Endometrial microvascular endothelial cells (primary cell): Measurements from ENCODE around the gene LRP1. TPM values are rescaled to one million over a fixed set of nuclear protein-coding genes. Genes with fewer than 3 reads are reported as not detected.

ENCODE experiments used
- in situ Hi-C: cut with HindIII; loops from 2 replicates; pipeline ENCODE4 v1.10.0; 2017; ENCODE audit warnings: low sequenced_read_pairs, low pct_unique_long_range_greater_than_20kb; ENCODE audit errors: inconsistent ontology term
- total RNA-seq: library from RNA; depleted of rRNA; stranded (reverse); fragments of >200 nt; gene quantifications from one replicate; pipeline ENCODE4 v1.2.3, GENCODE V29; 2015; ENCODE audit errors: inconsistent ontology term

LRP1 gene
- total RNA-seq, 1 donor from 2014 or later = 3.1 TPM

DNA sequence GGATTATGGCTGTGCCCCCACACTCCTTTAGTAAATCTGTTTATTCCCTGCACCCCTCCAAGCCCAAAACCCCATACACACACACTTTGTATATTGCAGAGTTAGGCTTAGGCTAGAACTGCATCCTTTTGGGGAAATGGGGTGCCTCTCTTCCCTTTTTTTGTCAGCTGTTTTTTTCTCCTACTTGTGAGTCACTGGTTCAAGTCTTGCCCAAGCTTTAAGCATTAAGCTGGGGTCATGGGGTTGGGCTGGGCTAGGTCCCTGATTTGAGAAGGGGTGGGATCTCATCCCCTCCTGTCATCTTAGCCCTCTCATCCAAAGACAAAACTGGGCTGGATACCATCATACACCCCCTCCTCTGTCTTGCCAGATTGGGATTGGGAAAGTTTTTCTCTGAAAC, 1.6 kb downstream of the LRP1 start:
- in situ Hi-C loops = no loop called here

DNA sequence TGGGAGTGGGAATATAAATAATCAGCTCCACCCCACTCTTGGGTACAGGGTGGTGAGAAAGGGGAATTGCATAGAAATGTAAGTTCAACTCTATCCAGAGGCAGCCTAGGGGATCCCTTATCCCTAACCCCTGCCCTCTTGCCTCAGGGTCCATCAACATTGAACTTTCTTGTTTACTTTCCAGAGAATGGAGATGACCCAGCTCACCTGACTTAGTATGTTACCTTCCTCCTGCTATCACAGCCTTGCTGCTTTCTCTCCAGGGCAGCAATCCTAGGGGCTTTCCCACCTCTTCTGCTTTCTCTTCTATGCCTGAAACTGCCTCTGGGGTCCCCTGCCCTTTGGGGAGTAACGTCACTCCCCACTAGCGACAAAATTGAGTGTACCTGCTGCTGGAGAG, 2.7 kb downstream of the LRP1 start:
- in situ Hi-C loops = no loop called here

DNA sequence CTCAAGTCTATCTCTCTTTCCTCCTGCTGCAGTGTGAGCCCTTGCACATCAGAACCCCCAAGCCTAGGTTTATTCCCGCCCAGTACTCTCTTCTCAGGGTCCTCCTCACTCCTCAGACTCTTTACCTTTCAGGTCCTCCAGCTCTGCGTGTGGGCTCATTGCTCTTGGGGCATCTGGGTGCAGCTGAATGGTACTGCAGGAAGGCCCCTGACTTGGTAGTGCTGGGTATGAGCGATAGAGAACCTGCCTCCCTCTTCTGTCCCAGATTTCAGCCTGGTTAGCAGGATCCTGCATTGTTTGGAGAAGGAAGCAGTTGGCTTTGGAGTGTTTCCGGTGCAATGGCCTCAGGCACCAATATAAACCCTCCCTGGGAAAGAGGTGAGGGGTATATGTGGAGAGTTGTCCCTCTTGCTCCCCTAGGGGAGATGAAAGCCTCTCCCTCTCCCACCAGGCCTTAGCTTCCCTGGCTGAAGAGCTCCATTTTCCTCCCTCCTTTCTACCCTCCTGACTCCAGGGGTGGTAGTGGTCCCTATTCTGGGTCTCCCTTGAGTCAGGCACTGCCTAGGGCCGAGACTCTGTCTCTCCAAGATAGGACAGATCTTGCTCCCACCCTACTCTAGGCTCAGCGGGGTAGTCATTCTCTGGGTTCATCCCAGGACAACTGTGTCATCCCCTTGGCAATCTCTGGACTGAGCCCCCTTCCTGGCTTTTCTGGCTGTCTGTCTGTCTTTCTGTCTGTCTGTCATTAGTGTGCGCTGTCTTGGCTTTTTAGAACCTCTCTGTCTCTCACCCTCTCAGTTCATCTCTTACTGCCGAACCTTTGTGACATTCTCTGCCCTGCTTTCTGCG, 3.8 kb downstream of the LRP1 start:
- in situ Hi-C loops = no loop called here

DNA sequence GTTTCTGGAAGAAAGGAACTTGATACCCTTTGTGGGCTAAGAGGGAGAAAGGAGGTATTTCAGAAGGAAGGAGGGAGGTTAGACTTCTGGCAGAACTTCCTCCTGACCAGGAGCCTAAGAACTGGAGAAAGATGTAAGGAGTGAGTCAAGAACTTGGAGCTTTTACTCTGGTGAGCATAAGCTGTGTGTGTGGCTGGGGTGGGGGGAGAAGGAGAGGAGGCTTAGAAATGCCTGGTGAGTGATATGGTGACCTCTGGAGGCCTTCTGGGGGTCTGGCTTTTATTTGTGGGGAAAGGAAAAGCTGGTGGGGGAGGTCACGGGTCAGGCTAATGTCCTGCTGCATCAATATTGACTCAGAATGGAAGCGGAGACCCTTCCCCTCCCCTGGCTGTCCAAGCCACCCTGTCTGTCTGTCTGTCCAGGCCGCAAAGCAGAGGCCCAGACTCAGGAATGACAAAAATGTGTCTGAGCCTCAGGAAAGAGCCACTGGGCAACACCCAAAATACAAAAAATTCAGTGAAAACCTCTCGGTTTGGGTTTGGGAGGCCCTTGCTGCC, 4.8 kb downstream of the LRP1 start:
- in situ Hi-C loops = no loop called here

DNA sequence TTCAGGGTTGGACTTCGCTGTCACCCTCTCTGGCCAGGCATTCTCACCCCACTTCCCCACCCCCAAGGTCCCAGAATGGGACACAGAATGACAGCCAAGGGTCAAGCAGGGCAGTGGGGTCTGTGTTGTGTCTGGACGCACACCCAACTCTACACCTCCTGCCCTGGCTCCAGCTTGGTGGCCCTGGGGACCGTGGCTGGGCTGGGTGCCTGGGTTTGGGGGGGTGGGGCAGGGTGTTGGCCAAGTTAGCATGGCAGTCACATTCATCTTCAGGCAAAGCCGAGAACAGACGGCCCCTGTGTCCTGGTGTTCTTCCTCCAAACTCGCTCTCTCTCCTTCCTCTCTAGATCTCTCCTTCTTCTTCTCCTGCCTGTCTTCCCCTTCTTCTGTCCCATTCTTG, 5.6 kb downstream of the LRP1 start:
- in situ Hi-C loops = no loop called here

DNA sequence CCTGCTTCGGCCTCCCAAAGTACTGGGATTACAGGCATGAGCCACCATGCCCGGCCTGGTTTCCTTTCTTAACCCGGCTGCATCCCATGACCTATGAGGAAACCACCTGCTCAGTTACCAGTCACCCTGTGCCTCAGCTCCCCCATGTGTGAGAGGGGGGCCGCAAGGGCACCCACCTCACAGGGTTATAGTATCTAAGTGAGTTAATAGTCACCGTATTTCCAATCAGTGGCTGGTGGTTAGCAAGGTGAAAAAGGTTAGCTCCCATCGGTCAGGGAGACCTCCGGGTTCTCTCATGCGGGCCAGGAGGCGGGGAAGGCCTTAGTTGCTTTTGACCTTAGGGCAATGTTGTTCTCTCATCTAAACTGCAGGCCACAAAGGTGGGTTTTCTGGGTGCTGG, 6.7 kb downstream of the LRP1 start:
- in situ Hi-C loops = no loop called here

DNA sequence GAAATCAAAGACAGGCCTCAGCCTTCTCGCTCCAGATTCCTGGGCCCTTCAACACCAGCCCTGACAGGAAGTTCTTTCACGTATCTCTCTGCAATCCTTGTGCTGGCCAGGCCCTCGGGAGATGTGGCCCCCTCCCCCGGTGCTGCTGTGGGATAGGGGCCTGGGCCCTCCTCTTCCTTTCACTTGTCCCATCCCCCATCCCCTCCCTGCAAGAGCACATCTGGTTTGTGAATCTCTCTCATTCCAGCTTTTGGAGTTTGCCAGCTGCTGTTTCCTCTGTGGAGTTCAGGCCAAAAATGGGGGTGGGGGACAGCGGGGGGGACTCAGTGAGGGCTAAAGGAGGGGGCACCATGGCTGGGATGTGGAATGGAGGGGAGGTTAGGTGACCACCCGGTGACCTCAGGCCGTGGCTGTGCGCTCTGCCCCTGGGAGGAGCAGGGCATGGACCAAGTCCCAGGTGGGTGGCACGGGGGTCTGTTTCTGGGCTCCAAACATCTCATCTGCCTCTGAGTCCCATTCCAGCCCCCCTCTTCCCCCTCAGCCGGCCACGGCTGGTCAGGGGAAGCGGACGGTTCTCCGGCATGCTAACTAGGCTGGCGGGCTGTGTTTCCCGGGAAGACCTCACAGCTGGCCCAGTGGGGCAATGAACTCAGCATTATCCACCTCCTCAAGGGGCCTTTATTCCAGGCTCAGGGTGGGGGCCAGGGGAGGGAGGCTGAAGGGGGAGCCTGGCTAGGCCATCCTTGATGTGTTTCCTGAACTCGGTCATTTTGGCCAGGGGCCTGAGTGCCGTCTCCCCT, 7.4 kb downstream of the LRP1 start:
- in situ Hi-C loops = no loop called here

DNA sequence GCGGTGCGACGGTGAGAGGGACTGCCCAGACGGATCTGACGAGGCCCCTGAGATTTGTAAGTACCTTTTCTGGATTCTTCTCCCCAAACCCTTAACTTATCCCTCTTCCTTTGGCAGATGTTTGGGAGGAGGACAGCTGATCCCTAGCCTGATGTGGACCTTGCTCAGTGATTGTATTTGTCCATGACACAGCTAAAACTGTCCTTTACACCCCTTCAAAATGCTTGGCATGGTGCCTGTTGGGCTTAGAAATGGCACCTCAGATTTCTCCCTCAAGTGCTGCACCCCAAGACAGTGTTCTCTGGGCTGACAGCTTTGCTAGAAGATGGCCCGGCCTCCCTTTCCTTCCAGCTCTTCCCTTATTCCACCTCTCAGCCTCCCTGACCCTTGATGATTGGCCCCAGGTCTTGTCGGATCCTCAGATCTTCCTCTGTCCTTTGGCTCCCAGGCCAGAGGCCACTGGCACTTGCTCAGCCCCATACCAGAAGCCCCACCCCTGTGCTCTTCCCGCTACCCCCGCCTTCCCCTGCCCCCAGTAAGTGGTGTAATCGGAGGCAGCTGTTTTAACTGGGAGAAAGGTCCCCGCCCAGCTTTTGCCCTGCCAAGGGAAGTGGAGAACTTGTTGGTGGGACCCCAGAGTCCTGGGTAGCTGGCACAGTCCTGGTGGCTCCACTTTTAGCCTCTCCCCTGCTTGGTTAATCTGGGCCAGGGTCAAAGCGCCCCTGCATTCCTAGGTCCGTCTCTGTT, 10.4 kb downstream of the LRP1 start:
- in situ Hi-C loops = no loop called here

DNA sequence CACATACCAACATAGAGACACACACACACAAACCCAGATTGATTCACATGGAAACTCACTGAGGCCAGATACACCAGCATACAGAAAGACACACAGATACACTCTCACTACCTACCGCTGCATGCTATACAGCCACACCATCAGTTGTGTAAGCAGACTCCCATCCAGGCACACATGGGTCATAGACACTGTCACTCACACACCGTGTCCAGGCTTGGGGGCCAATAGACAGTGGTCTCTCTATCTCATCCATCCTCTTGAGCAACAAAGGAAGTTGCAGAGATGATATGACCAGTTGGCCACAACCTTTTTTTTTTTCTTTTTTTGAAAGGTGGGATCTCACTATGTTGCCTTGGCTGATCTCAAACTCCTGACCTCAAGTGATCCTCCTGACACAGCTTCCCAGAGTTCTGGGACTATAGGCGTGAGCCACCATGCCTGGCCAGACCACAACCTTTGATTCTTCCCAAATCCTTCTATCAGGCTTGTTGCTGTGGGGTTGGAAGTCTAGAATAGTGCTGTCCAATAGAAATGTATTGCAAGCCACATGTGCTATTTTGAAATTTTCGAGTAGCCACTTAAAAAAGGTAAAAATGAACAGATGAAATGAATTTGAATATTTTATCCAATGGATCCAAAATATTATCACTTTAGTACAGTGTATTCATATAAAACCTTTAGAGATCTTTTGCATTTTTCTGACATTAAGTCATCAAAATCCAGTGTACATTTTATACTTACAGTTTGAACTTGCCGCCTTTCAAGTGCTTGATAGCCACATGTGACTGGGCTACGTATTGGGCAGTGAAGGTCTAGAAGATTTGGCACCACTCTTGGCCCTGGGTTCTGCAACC, 11.7 kb downstream of the LRP1 start:
- in situ Hi-C loops = no loop called here

DNA sequence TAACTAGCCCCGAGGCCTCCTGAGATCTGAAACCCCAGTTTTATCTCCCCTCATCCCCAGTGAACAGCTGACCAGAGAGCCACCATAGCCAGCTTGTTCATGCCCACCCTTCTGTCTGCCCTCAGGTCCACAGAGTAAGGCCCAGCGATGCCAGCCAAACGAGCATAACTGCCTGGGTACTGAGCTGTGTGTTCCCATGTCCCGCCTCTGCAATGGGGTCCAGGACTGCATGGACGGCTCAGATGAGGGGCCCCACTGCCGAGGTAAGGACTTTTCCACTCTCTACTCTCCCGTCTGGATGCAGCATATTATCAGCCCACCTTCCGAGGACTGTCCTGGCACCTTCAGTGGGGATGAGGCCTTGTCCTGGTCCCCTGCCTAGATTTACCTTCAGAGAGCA, 13.0 kb downstream of the LRP1 start:
- in situ Hi-C loops = no loop called here

DNA sequence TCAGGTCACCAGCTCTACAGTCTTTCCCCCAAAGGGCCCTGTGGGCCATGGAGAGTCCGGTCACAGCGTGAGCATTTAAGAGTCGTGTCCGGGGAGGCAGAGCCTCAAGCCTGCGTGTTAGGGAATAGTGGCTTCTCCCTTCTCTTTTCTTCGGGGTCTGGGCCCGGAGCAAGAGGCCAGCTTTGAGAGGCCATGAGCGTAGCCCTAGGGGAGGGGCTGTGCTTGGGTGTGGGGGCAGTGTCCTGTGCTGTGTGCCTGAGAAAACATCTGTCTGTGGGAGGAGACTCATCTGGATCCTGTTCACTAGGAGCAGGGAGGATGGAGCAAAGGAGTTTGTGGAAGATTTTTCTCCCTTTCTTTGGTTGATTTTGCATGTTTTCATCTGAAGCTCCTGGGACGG, 13.8 kb downstream of the LRP1 start:
- in situ Hi-C loops = no loop called here

DNA sequence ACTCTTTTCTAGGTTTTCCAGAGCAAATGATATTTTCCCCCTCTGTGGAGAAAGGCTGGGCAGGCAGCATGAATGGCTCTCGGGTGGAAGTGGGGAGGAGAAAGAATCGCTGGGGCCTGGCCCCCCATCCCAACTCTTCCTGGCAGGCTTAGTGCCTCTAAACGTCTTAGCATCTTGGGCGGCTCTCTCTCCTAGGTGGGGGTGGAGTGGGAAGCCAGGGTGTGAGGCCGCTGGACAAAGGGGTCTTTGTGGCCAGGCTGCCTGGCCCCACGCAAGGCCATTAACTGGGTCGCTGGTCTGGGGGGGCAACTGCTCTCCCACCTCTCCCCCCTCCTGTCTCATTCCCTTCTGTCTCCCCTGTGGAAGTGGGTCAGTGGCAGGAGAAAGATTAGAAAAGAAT, 14.4 kb downstream of the LRP1 start:
- in situ Hi-C loops = no loop called here

DNA sequence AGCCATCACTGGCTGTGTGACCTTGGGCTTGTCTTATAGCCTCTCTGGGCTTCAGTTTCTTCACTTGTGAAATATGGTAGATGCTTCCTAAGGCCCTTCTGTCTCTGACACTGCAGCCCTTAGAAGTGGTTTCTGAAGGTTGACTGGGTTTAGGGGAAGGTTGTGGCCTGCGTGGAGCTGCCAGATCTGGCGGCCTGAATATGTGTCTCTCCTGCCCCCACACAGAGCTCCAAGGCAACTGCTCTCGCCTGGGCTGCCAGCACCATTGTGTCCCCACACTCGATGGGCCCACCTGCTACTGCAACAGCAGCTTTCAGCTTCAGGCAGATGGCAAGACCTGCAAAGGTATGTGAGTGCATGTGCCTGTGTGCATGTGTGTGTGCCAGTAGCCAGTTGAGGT, 15.2 kb downstream of the LRP1 start:
- in situ Hi-C loops = no loop called here

DNA sequence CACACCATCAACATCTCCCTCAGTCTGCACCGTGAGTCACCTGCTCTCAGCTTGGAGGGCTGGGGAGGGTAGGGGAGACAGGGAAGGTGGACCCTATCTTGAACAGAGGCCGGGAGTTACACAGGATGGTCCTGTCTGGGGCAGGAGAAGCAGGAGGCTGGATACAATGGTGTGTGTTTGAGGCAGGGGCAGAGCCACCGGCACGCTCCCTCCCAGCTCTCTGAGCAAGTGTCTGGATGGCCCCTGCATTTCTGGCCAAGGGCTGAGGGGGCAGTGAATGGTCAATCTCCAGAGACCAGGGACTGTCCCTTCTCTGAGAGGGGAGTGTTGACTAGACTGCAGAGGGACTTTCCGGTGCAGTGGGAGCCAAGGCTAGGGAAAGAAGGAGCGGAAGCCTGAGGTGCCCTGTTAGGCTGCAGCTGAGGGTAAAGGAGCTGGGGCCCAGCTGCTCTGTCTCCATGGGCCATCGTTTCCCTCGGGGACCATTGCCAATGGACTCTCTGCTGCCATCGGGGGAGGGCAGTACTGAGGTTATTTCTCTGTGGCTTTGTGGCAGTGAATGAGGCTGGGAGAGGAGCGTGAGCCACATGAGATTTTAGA, 17.3 kb downstream of the LRP1 start:
- in situ Hi-C loops = no loop called here

DNA sequence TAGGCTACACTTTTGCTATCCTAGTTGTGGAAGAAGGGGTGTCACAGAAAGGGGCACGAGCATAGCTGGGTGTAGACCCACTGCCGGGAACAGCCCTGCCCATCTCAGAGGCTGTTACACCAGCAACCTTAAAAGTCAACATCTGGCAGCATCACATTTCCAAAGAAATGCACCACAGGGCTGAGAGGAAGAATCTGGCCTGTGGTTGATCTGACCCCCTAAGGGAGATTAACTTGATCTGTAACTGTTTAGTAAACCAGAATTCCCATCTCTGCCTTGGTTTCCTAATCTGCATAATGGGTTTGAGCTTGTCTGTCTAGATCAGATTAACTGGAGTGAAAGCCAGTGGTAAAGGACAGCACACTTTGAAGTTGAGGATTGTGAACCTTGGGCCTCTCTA, 17.8 kb downstream of the LRP1 start:
- in situ Hi-C loops = no loop called here

DNA sequence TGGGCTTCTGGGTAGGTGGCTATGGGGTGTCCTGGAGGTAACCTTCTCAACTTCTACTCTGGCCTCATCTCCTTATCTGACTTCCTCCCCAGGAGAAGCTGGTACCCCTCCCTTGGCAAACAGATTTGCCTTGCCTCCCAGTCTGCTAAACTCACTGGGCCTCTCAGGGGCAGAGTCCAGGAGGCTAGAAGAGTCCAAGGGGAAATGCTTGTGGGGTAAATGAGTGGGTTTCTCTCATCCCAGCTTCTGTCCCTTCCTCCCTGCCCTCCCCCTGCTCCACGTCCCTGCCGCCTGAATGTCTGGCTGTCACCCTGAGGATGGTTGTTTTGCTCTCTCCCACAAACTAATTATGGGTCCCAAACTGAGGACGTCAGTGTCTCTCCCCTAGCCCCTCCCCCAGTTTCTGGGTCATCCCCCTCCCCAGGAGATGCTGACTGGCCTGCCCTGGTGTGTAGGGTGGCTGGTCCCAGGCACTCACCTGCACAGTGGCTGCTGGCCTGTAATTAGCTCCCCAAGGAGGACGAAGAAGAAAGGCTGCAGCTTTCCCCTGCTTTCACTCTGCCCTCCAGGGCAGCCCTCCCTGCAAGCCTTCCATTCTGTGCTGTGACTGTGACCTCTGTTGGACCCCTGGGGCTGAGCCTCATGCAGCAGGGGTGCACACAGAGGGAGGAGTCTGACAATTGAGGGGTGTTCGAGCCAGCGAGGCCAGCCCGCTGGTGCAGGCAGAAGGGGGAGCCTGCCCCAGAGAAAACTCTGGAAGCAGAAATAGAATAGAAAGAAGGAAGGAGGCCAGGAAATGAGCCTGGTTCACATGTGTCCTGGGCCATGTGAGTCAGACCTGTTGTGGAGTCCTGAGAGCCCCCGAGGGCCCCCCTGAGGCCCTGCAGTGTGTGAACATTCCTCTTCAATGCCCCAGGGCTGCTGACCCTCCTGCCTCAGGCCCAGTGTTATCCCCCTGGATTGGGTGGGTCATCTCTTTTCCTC, 19.0 kb downstream of the LRP1 start, which contains the start of gene LRP1-AS:
Gene LRP1-AS (minus strand): TSS at position 659 of the 984 bp plus-strand sequence.
- in situ Hi-C loops = no loop called here
